LNCAP (cell line): Measurements from ENCODE around the gene SORCS2.

Source experiments
- TF ChIP-seq, protein P1 (sequence below): fragments of 450-650 bp; IDR thresholded peaks from 2 replicates; pipeline ENCODE4 v1.5.1; 2017; ENCODE audit warnings: mild to moderate bottlenecking

Gene SORCS2

DNA sequence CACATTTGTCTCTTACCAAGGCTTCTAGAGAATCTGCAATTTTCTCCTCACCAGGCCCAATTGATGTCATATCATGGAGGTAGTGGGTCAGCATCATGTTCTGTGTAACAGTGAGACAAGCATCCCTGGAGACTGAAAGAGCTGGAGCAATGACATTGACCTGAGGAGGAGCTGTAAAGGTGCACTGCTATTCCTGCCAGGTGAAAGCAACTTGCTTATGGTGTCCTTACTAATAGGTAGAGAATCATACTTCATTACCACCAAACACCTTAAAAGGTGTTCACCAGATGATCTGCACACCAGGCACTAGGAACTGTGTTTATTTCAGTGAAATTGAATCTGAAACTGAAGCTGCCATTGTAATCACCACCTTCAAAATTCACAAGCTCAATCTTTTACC, 558.6 kb downstream of the SORCS2 start:
- TF ChIP-seq, protein P1, sequence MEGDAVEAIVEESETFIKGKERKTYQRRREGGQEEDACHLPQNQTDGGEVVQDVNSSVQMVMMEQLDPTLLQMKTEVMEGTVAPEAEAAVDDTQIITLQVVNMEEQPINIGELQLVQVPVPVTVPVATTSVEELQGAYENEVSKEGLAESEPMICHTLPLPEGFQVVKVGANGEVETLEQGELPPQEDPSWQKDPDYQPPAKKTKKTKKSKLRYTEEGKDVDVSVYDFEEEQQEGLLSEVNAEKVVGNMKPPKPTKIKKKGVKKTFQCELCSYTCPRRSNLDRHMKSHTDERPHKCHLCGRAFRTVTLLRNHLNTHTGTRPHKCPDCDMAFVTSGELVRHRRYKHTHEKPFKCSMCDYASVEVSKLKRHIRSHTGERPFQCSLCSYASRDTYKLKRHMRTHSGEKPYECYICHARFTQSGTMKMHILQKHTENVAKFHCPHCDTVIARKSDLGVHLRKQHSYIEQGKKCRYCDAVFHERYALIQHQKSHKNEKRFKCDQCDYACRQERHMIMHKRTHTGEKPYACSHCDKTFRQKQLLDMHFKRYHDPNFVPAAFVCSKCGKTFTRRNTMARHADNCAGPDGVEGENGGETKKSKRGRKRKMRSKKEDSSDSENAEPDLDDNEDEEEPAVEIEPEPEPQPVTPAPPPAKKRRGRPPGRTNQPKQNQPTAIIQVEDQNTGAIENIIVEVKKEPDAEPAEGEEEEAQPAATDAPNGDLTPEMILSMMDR: no peak

DNA sequence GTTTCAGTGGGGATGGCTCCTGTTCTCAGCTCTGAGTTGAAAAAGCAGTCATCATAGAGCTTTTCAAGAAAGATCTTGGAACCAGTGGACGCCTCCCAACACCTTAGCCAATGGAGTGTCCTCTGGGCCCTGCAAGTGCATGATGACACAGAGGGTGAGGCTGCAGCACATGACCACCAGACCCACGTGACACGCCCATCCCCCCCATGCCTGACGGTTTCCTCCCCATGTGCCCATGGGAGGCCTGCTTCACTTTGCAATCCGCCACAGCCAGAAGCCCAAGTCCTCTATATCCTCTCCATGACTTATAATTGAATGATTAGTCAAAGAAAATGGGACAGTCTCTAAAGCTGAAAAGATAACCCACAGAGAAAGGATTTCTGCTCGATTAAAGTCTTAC, 560.3 kb downstream of the SORCS2 start:
- TF ChIP-seq, protein P1: no peak

DNA sequence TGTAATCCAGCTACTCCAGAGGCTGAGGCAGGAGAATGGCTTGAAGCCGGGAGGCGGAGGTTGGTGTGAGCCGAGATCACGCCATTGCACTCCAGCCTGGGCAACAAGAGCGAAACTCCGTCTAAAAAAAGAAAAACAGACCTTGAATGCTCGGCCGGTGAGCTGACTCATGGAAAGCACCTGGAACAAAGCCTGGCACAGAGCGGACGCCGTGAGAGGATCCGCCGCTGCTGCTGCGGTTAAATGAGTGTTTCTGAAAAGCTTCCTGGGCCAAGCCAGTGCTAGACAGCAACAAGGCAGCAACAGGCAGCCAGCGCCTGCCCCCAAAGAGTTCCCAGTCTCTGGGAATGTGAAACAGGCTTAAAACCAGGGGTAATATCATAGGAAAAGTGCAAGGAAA, 560.9 kb downstream of the SORCS2 start:
- TF ChIP-seq, protein P1: no peak

DNA sequence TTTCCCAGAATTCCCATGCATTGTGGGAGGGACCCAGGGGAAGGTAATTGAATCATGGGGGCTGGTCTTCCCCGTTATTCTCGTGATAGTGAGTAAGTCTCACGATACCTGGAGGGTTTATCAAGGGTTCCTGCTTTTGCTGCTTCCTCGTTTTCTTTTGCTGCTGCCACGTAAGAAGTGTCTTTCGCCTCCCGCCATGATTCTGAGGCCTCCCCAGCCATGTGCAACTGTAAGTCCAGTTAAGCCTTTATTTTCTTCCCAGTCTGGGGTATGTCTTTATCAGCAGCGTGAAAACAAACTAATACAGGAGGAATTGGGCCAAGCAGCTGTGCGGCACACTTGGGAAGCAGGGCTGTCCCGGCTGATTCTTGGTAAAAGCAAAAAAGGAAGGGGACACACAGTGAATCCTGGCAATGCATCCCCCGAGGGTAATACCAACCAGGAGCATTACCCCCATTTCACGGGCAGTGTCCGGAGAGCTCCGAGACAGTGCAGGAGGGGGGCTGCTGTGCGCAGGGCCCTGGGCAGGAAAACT, 561.7 kb downstream of the SORCS2 start:
- TF ChIP-seq, protein P1: no peak

DNA sequence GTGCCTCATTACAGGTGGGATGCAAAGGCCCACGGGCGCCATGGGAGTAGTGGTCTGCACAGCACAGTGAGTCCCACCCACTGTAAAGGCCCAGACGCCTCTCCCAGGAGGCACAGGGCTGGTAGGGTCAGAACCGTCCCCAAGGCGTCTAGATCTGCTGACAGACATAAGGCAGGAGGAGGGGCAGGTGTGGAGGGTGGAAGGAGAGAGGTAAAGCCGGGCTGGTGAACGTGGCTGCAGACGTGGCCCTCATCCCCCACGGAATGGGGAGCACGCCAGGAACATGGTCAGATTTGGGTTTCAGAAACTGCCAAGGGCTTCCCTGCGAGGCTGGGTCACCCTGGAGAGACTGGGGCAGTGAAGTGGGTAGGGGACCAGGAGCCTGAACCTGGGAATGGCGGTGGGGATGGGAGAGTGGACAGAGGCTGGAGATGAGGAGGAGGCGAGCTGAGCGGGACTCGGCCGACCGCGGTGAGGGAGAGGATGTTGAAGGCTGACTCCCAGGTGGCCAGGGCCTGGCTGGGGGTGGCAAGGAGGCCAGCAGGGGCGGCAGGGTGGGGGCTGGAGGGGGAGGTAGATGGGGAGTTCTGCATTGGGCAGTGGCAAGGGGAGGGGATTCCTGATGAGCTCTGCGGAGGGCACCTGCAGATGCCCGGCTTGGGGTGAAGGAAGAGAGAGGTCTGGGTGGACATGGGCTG, 562.4 kb downstream of the SORCS2 start:
- TF ChIP-seq, protein P1: no peak

DNA sequence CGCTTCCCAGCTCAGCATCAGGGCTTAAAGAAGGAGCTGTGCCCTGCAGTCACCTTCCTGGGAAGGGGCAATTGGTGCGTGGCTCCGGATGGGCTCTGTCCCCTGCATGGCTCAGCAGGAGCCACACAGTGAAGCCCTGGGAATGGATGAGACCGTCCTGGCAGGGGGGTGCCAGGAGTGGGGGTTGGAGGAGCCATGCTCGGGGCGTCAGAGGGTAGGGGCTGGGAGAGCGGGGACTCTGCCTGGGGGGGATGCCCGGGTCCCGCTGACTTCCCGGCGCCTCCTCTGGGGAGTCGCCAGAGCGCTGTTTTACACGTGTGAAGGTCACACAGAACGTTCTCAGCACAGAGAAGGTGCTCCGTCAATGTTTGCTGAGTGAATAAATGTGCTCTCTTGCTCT, 563.2 kb downstream of the SORCS2 start:
- TF ChIP-seq, protein P1: no peak

DNA sequence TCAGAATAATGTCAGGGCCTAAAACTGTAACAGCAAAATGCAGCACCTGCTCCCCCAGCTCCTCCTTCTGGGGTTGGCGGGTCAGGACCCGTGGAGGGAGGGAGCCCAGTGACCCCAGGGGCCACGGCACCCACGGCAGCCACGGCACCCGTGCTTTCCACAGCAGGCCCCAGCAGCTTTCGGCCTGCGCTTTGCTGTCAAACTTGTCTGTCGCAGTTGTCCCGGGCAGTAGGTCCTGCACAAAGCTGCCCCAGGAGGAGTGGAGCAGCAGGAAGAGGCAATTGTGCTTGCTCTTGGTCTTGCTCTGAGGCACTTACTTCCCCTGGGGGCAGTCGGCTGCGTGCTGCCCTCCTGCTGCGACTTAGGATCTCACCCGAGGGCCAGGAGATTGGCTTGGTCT, 563.7 kb downstream of the SORCS2 start:
- TF ChIP-seq, protein P1: no peak
